HEK293 (cell line): ENCODE data around the gene FOXP1.
A peak's percentile ranks its signal among the peaks of the same experiment; 100 is the strongest.

Experiments
- BCL11A ChIP-seq: fragments of 450-650 bp; formaldehyde crosslinking; IDR thresholded peaks from 2 replicates; pipeline ENCODE4 v1.5.1; 2016; ENCODE audit warnings: low read depth, missing biosample characterization, missing genetic modification characterization
- GLIS1 ChIP-seq: fragments of 450-650 bp; formaldehyde crosslinking; IDR thresholded peaks from 2 replicates; pipeline ENCODE4 v1.5.1; 2016; ENCODE audit warnings: missing biosample characterization, missing genetic modification characterization
- KLF1 ChIP-seq: fragments of 450-650 bp; formaldehyde crosslinking; IDR thresholded peaks from 2 replicates; pipeline ENCODE4 v1.5.1; 2016; ENCODE audit warnings: missing biosample characterization, missing genetic modification characterization
- KLF16 ChIP-seq: fragments of 450-650 bp; formaldehyde crosslinking; IDR thresholded peaks from 2 replicates; pipeline ENCODE4 v1.5.1; 2017; ENCODE audit warnings: missing biosample characterization, missing genetic modification characterization
- KLF9 ChIP-seq: fragments of 450-650 bp; formaldehyde crosslinking; IDR thresholded peaks from 2 replicates; pipeline ENCODE4 v1.5.1; 2016; ENCODE audit warnings: missing biosample characterization, missing genetic modification characterization, low read depth
- MEIS1 ChIP-seq: sonication (generic); formaldehyde crosslinking; IDR thresholded peaks from 2 replicates; pipeline ENCODE4 v1.8.1; 2022; ENCODE audit warnings: missing genetic modification reagents, mild to moderate bottlenecking, borderline replicate concordance
- OSR2 ChIP-seq: fragments of 450-650 bp; formaldehyde crosslinking; IDR thresholded peaks from 2 replicates; pipeline ENCODE4 v1.5.1; 2016; ENCODE audit warnings: missing biosample characterization, missing genetic modification characterization
- OVOL3 ChIP-seq: fragments of 450-650 bp; formaldehyde crosslinking; IDR thresholded peaks from 2 replicates; pipeline ENCODE4 v1.5.1; 2016; ENCODE audit warnings: missing biosample characterization, missing genetic modification characterization
- PBX3 ChIP-seq: sonication (generic); formaldehyde crosslinking; IDR thresholded peaks from 2 replicates; pipeline ENCODE4 v1.8.1; 2022; ENCODE audit warnings: mild to moderate bottlenecking, moderate library complexity, missing genetic modification reagents
- SCRT1 ChIP-seq: fragments of 450-650 bp; formaldehyde crosslinking; IDR thresholded peaks from 2 replicates; pipeline ENCODE4 v1.5.1; 2016; ENCODE audit warnings: missing biosample characterization, missing genetic modification characterization, borderline replicate concordance
- SP3 ChIP-seq: fragments of 450-650 bp; formaldehyde crosslinking; IDR thresholded peaks from 2 replicates; pipeline ENCODE4 v1.5.1; 2016; ENCODE audit warnings: missing biosample characterization, missing genetic modification characterization
- WT1 ChIP-seq: fragments of 450-650 bp; formaldehyde crosslinking; IDR thresholded peaks from 2 replicates; pipeline ENCODE4 v1.5.1; 2016; ENCODE audit warnings: missing biosample characterization, missing genetic modification characterization
- ZBTB7A ChIP-seq: fragments of 450-650 bp; formaldehyde crosslinking; IDR thresholded peaks from 2 replicates; pipeline ENCODE4 v1.5.1; 2016; ENCODE audit warnings: low read depth, missing biosample characterization, missing genetic modification characterization
- ZNF138 ChIP-seq: fragments of 450-650 bp; formaldehyde crosslinking; IDR thresholded peaks from 2 replicates; pipeline ENCODE4 v1.5.1; 2016; ENCODE audit warnings: missing biosample characterization, missing genetic modification characterization, borderline replicate concordance
- ZNF248 ChIP-seq: fragments of 450-650 bp; formaldehyde crosslinking; IDR thresholded peaks from 2 replicates; pipeline ENCODE4 v1.5.1; 2017; ENCODE audit warnings: missing biosample characterization, missing genetic modification characterization
- ZNF274 ChIP-seq, 2 experiments: fragments of 200-500 bp in 1 of 2; fragments of 450-650 bp in 1 of 2; sonication (Bioruptor generic) in 1 of 2; formaldehyde crosslinking in 1 of 2; IDR thresholded peaks; 2 replicates each; pipeline versions ENCODE4 v1.5.1 to v1.6.1; 2014 to 2016; ENCODE audit warnings: borderline replicate concordance in 1 of 2, inconsistent platforms in 1 of 2, low read length in 1 of 2, missing biosample characterization in 1 of 2, missing genetic modification characterization in 1 of 2
- ZNF335 ChIP-seq: fragments of 450-650 bp; formaldehyde crosslinking; conservative IDR thresholded peaks from 2 replicates; pipeline ENCODE4 v1.5.1; 2016; ENCODE audit warnings: missing biosample characterization, missing genetic modification characterization
- ZNF426 ChIP-seq: fragments of 450-650 bp; formaldehyde crosslinking; IDR thresholded peaks from 2 replicates; pipeline ENCODE4 v1.5.1; 2017; ENCODE audit warnings: missing biosample characterization, missing genetic modification characterization, mild to moderate bottlenecking, inconsistent platforms, moderate library complexity
- ZNF514 ChIP-seq: fragments of 450-650 bp; formaldehyde crosslinking; IDR thresholded peaks from 2 replicates; pipeline ENCODE4 v1.5.1; 2016; ENCODE audit warnings: missing biosample characterization, missing genetic modification characterization
- ZNF560 ChIP-seq: fragments of 450-650 bp; formaldehyde crosslinking; IDR thresholded peaks from 2 replicates; pipeline ENCODE4 v1.5.1; 2017; ENCODE audit warnings: missing biosample characterization, missing genetic modification characterization, borderline replicate concordance
- ZNF580 ChIP-seq: fragments of 450-650 bp; formaldehyde crosslinking; IDR thresholded peaks from 2 replicates; pipeline ENCODE4 v1.5.1; 2016; ENCODE audit warnings: missing biosample characterization, missing genetic modification characterization
- ZNF623 ChIP-seq: fragments of 450-650 bp; formaldehyde crosslinking; IDR thresholded peaks from 2 replicates; pipeline ENCODE4 v1.5.1; 2016; ENCODE audit warnings: missing biosample characterization, missing genetic modification characterization
- ZNF658 ChIP-seq: fragments of 450-650 bp; formaldehyde crosslinking; IDR thresholded peaks from 2 replicates; pipeline ENCODE4; 2016; ENCODE audit warnings: missing biosample characterization, missing genetic modification characterization
- ZNF660 ChIP-seq: fragments of 450-650 bp; IDR thresholded peaks from 2 replicates; pipeline ENCODE4 v1.5.1; 2018; ENCODE audit warnings: missing biosample characterization, mild to moderate bottlenecking, missing genetic modification characterization
- ZSCAN23 ChIP-seq: fragments of 450-650 bp; formaldehyde crosslinking; IDR thresholded peaks from 2 replicates; pipeline ENCODE4 v1.5.1; 2016; ENCODE audit warnings: missing biosample characterization, missing genetic modification characterization
- ZSCAN30 ChIP-seq: fragments of 450-650 bp; IDR thresholded peaks from 2 replicates; pipeline ENCODE4 v1.5.1; 2018; ENCODE audit warnings: missing biosample characterization, mild to moderate bottlenecking, missing genetic modification characterization, moderate library complexity
- TF ChIP-seq, protein P1 (sequence below): fragments of 450-650 bp; IDR thresholded peaks from 2 replicates; pipeline ENCODE4 v1.5.1; 2018; ENCODE audit warnings: missing biosample characterization, mild to moderate bottlenecking, missing genetic modification characterization
- TF ChIP-seq, protein P2 (sequence below): fragments of 450-650 bp; formaldehyde crosslinking; IDR thresholded peaks from 2 replicates; pipeline ENCODE4 v1.5.1; 2017; ENCODE audit warnings: missing biosample characterization, missing genetic modification characterization
- TF ChIP-seq, protein P3 (sequence below): fragments of 450-650 bp; formaldehyde crosslinking; IDR thresholded peaks from 2 replicates; pipeline ENCODE4 v1.5.1; 2016; ENCODE audit warnings: missing biosample characterization, missing genetic modification characterization
- TF ChIP-seq, protein P4 (sequence below): fragments of 450-650 bp; formaldehyde crosslinking; IDR thresholded peaks from 2 replicates; pipeline ENCODE4 v1.5.1; 2016; ENCODE audit warnings: missing biosample characterization, missing genetic modification characterization, borderline replicate concordance

The FOXP1 gene

GRCh38 chr3:71050538-71051258 lies 532.8 kb downstream of the FOXP1 start (continued):
- TF ChIP-seq KLF9 (tag by site-specific recombination) (no peak), ZNF560 (tag by site-specific recombination) (no peak), ZSCAN23 (tag by site-specific recombination) (no peak), KLF1 (tag by site-specific recombination) (no peak), ZNF248 (tag by site-specific recombination) (no peak), SP3 (tag by site-specific recombination) (no peak), GLIS1 (tag by site-specific recombination) (no peak), BCL11A (tag by site-specific recombination) (peak; percentile 56), MEIS1 (CRISPR knock-in tag) (peak; percentile 97), ZSCAN30 (tag by site-specific recombination) (no peak), ZNF660 (no peak), WT1 (tag by site-specific recombination) (peak; percentile 91), ZNF623 (tag by site-specific recombination) (no peak), KLF16 (tag by site-specific recombination) (no peak), OVOL3 (no peak), ZNF274 (IDR thresholded peaks at IDR 0.05; ENCODE audit: low read length) (no peak), ZNF274 (tag by site-specific recombination; IDR thresholded peaks at IDR 0.05; ENCODE audit: borderline replicate concordance) (no peak), OSR2 (tag by site-specific recombination) (peak; percentile 92), ZBTB7A (tag by site-specific recombination) (no peak), SCRT1 (no peak), ZNF580 (tag by site-specific recombination) (no peak), ZNF514 (tag by site-specific recombination) (no peak), ZNF426 (no peak), ZNF138 (tag by site-specific recombination) (no peak), PBX3 (CRISPR knock-in tag) (no peak), ZNF658 (tag by site-specific recombination) (no peak), ZNF335 (0 out of 2 replicates have a peak, but pooled peaks have one; percentile 28)
- TF ChIP-seq, protein P1, sequence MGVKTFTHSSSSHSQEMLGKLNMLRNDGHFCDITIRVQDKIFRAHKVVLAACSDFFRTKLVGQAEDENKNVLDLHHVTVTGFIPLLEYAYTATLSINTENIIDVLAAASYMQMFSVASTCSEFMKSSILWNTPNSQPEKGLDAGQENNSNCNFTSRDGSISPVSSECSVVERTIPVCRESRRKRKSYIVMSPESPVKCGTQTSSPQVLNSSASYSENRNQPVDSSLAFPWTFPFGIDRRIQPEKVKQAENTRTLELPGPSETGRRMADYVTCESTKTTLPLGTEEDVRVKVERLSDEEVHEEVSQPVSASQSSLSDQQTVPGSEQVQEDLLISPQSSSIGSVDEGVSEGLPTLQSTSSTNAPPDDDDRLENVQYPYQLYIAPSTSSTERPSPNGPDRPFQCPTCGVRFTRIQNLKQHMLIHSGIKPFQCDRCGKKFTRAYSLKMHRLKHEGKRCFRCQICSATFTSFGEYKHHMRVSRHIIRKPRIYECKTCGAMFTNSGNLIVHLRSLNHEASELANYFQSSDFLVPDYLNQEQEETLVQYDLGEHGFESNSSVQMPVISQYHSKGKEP (tag by site-specific recombination) = peak; percentile 36; the same call in 1 of the 2 replicates
- TF ChIP-seq, protein P2, sequence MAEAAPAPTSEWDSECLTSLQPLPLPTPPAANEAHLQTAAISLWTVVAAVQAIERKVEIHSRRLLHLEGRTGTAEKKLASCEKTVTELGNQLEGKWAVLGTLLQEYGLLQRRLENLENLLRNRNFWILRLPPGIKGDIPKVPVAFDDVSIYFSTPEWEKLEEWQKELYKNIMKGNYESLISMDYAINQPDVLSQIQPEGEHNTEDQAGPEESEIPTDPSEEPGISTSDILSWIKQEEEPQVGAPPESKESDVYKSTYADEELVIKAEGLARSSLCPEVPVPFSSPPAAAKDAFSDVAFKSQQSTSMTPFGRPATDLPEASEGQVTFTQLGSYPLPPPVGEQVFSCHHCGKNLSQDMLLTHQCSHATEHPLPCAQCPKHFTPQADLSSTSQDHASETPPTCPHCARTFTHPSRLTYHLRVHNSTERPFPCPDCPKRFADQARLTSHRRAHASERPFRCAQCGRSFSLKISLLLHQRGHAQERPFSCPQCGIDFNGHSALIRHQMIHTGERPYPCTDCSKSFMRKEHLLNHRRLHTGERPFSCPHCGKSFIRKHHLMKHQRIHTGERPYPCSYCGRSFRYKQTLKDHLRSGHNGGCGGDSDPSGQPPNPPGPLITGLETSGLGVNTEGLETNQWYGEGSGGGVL (tag by site-specific recombination) = no peak
- TF ChIP-seq, protein P3, sequence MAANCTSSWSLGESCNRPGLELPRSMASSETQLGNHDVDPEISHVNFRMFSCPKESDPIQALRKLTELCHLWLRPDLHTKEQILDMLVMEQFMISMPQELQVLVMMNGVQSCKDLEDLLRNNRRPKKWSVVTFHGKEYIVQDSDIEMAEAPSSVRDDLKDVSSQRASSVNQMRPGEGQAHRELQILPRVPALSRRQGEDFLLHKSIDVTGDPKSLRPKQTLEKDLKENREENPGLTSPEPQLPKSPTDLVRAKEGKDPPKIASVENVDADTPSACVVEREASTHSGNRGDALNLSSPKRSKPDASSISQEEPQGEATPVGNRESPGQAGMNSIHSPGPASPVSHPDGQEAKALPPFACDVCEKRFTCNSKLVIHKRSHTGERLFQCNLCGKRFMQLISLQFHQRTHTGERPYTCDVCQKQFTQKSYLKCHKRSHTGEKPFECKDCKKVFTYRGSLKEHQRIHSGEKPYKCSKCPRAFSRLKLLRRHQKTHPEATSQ (tag by site-specific recombination) = no peak
- TF ChIP-seq, protein P4, sequence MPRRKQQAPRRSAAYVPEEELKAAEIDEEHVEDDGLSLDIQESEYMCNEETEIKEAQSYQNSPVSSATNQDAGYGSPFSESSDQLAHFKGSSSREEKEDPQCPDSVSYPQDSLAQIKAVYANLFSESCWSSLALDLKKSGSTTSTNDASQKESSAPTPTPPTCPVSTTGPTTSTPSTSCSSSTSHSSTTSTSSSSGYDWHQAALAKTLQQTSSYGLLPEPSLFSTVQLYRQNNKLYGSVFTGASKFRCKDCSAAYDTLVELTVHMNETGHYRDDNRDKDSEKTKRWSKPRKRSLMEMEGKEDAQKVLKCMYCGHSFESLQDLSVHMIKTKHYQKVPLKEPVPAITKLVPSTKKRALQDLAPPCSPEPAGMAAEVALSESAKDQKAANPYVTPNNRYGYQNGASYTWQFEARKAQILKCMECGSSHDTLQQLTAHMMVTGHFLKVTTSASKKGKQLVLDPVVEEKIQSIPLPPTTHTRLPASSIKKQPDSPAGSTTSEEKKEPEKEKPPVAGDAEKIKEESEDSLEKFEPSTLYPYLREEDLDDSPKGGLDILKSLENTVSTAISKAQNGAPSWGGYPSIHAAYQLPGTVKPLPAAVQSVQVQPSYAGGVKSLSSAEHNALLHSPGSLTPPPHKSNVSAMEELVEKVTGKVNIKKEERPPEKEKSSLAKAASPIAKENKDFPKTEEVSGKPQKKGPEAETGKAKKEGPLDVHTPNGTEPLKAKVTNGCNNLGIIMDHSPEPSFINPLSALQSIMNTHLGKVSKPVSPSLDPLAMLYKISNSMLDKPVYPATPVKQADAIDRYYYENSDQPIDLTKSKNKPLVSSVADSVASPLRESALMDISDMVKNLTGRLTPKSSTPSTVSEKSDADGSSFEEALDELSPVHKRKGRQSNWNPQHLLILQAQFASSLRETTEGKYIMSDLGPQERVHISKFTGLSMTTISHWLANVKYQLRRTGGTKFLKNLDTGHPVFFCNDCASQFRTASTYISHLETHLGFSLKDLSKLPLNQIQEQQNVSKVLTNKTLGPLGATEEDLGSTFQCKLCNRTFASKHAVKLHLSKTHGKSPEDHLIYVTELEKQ (tag by site-specific recombination) = peak; percentile 50; the same call in 1 of the 2 replicates
